ENCODE measurements around the gene ANXA2R. TPM values are rescaled to one million over a fixed set of nuclear protein-coding genes. Genes with fewer than 3 reads are reported as not detected.

ANXA2R gene
- total RNA-seq, 2 donors from 2014 or later = 0.99 to 1.3 TPM

GRCh38 chr5:42994246-42994554 lies 45.9 kb downstream of the ANXA2R start:
- H3K27me3 ChIP-seq = peaks cover 5 to 52% of the 10 kb centered on the region in 2 donors
- intact Hi-C loops (cut with DNase I) = loop anchor here (10.0 kb wide), 1 partner anchor 49 kb away; no protein-coding TSS in a partner anchor

GRCh38 chr5:42993516-42994245 lies 46.4 kb downstream of the ANXA2R start:
- ATAC-seq (no peak), DNase-seq (peak in 1 of 4 donors; percentile 20)
- H3K4me3 ChIP-seq = no peak overlapping the region
- 11 to 24% methylated on average over 33 to 34 of the region's 34 CpGs for WGBS, 2 donors
- H3K36me3 ChIP-seq (replicated peaks in 1 of 2; ENCODE audit: insufficient read depth in 1 of 2, low read depth in 2 of 2) = no peaks in the 10 kb centered on the region
- intact Hi-C loops (cut with DNase I) = loop anchor here (10.0 kb wide), 1 partner anchor 49 kb away; no protein-coding TSS in a partner anchor
- peaks cover 5 to 46% of the 10 kb centered on the region in 2 donors for H3K27me3 ChIP-seq
- H3K4me1 ChIP-seq = peaks cover 15% of the 10 kb centered on the region
- peak overlapping the region in 3 of 4 donors; percentile 18 to 87 (median 49) for H3K27ac ChIP-seq
- H3K9me3 ChIP-seq = peaks cover 0 to 4% (median 0%) of the 10 kb centered on the region in 3 donors
- TF ChIP-seq POLR2A (IDR thresholded peaks at IDR 0.05) = peak in 1 of 3 donors; percentile 5
- no peak for TF ChIP-seq CTCF (IDR thresholded peaks at IDR 0.05)

More at GRCh38 chr5:42994246-42994554, 45.9 kb downstream of the ANXA2R start:
- no peak for ATAC-seq
- TF ChIP-seq POLR2A (IDR thresholded peaks at IDR 0.05) (no peak), CTCF (IDR thresholded peaks at IDR 0.05) (no peak)
- DNase-seq = no peak
- WGBS, 2 donors = 11 to 29% methylated on average over 6 of the region's 6 CpGs
- Histone ChIP-seq H3K36me3 (replicated peaks in 1 of 2; ENCODE audit: insufficient read depth in 1 of 2, low read depth in 2 of 2) (no peaks in the 10 kb centered on the region), H3K9me3 (peaks cover 0 to 4% (median 0%) of the 10 kb centered on the region in 3 donors), H3K27ac (peak overlapping the region in 2 of 4 donors; percentile 49 to 87), H3K4me1 (peaks cover 15% of the 10 kb centered on the region), H3K4me3 (no peak overlapping the region)

- intact Hi-C loops (cut with DNase I) = loop anchor here (10.0 kb wide), 1 partner anchor 47 kb away; no protein-coding TSS in a partner anchor
- ATAC-seq = peak; percentile 64
Observed at GRCh38 chr5:42992088-42992879, 47.8 kb downstream of the ANXA2R start.

More at GRCh38 chr5:42992088-42992879, 47.8 kb downstream of the ANXA2R start:
- Histone ChIP-seq H3K9me3 (peaks cover 0 to 4% (median 0%) of the 10 kb centered on the region in 3 donors), H3K4me1 (peaks cover 15% of the 10 kb centered on the region), H3K36me3 (replicated peaks in 1 of 2; ENCODE audit: insufficient read depth in 1 of 2, low read depth in 2 of 2) (no peaks in the 10 kb centered on the region), H3K4me3 (peak overlapping the region; percentile 21 to 28), H3K27ac (peak overlapping the region in 3 of 4 donors; percentile 31 to 87 (median 71)), H3K27me3 (peaks cover 5 to 33% of the 10 kb centered on the region in 2 donors)
- DNase-seq = peak; percentile 46 to 84 (median 57)
- TF ChIP-seq CTCF (IDR thresholded peaks at IDR 0.05) (no peak), POLR2A (IDR thresholded peaks at IDR 0.05) (peak in 2 of 3 donors; percentile 64 to 76)
- 3 to 10% methylated on average over 69 to 71 of the region's 71 CpGs for WGBS, 2 donors
